Activated CD4-positive, alpha-beta T cell treated with anti-CD3 and anti-CD28 coated beads for 36 hours (primary cell): ENCODE measurements around the gene RPL14. TPM values are rescaled to one million over a fixed set of nuclear protein-coding genes. Genes with fewer than 3 reads are reported as not detected.

Experiments
- ATAC-seq: fragments of 200-7000 bp; cut with Tn5 transposase; one replicate; pipeline ENCODE4 v1.10.0; 2021; ENCODE audit warnings: mild to moderate bottlenecking, moderate library complexity
- CTCF ChIA-PET: fragments of 350-600 bp; sonication (Branson Sonifier 250); formaldehyde crosslinking; loops from one replicate; lab custom pipeline; 2021; ENCODE audit warnings: antibody characterized with exemption; lab: Charles Lee
- POLR2A ChIA-PET: fragments of 350-600 bp; sonication (Branson Sonifier 250); formaldehyde crosslinking; loops from one replicate; lab custom pipeline; 2021; ENCODE audit warnings: antibody characterized with exemption, inconsistent platforms; lab: Charles Lee
- DNase-seq: peaks from one replicate; pipeline ENCODE4 v3.0.0-alpha.2; 2020
- H3K27ac Mint-ChIP-seq: one replicate; pipeline ENCODE4 v1.8.0; 2021; ENCODE audit warnings: mixed read lengths
- H3K27me3 Mint-ChIP-seq: one replicate; pipeline ENCODE4 v1.8.0; 2021; ENCODE audit warnings: mixed read lengths
- H3K36me3 Mint-ChIP-seq: one replicate; pipeline ENCODE4 v1.8.0; 2021; ENCODE audit warnings: low read depth, mixed read lengths
- H3K4me1 Mint-ChIP-seq: one replicate; pipeline ENCODE4 v1.8.0; 2021; ENCODE audit warnings: mixed read lengths
- H3K4me3 Mint-ChIP-seq: one replicate; pipeline ENCODE4 v1.8.0; 2021; ENCODE audit warnings: mild to moderate bottlenecking, moderate library complexity, mixed read lengths
- H3K9me3 Mint-ChIP-seq: one replicate; pipeline ENCODE4 v1.8.0; 2021; ENCODE audit warnings: low read depth, mixed read lengths
- intact Hi-C, 2 experiments: fragments of 100-400 bp; cut with DNase I in 1 of 2; cut with micrococcal nuclease in 1 of 2; formaldehyde crosslinking; loops; one replicate each; pipeline versions ENCODE4 v1.14.2 to v1.15.1; 2022 to 2024; cut with DNase I, micrococcal nuclease
- total RNA-seq, 2 experiments: library from RNA; stranded (reverse); gene quantifications; one replicate each; pipeline ENCODE4 v1.2.3, GENCODE V29; 2021

Gene RPL14
- total RNA-seq, 2 experiments from 2014 or later, result 3,053 to 3,976 TPM

DNA sequence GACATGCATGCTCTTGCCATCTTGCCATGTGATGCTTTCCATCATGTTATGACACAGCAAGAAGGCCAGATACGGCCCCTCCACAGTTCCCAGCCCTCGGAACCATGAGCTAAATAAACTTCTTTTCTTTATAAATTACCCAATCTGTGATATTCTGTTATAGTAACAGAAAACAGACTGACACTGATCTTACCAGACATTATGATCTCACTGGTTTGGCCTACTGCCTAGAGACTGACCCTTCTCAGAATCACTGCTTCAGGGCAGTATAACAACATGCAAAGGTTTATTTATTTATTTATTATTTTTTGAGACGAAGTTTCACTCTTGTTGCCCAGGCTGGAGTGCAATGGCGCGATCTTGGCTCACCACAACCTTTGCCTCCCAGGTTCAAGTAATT, 33.8 kb downstream of the RPL14 start:
- peaks cover 20% of the 10 kb centered on the region for H3K9me3 Mint-ChIP-seq
- CTCF ChIA-PET, result interaction anchor here (0.5 to 0.8 kb wide), 3 partner anchors 9 to 155 kb away, joined by 3 read pairs; no protein-coding TSS in a partner anchor

DNA sequence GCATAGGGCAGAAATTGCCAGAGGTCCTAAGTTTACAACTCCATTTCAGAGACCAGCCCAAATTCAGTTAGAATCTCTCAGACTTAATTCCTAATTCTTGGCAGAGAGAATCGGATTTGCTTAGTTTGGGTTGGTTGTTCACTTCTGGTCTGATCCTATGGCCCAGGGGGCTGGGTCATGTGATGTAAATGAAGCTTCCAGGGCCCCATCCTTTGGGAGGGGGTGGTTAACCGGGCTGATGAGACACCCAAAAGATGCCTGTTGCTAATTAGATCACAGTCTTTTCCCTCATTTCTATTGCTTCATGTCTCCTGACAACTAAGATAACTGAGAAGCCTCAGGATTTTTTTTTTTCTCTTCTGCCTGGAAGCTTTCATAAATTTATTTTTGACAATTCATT, 37.6 kb downstream of the RPL14 start:
- DNase-seq (no peak), ATAC-seq (no peak)
- Mint-ChIP-seq H3K27ac (no peak overlapping the region), H3K36me3 (peaks cover 3% of the 10 kb centered on the region), H3K4me3 (no peak overlapping the region), H3K9me3 (no peaks in the 10 kb centered on the region), H3K27me3 (no peaks in the 10 kb centered on the region), H3K4me1 (no peaks in the 10 kb centered on the region)
- CTCF ChIA-PET, result interaction anchor here (2.5 kb wide), 1 partner anchor 13 kb away, joined by 12 read pairs; no protein-coding TSS in a partner anchor
- intact Hi-C loops, result no loop called here
- POLR2A ChIA-PET, result no interaction called here

More for the DNA sequence above, 33.8 kb downstream of the RPL14 start:
- POLR2A ChIA-PET, result no interaction called here
- no peaks in the 10 kb centered on the region for H3K4me1 Mint-ChIP-seq
- no peak overlapping the region for H3K4me3 Mint-ChIP-seq
- H3K27ac Mint-ChIP-seq, result no peak overlapping the region
- no peak for ATAC-seq
- peaks cover 28% of the 10 kb centered on the region for H3K36me3 Mint-ChIP-seq
- DNase-seq, result no peak
- intact Hi-C loops, result no loop called here
- no peaks in the 10 kb centered on the region for H3K27me3 Mint-ChIP-seq

DNA sequence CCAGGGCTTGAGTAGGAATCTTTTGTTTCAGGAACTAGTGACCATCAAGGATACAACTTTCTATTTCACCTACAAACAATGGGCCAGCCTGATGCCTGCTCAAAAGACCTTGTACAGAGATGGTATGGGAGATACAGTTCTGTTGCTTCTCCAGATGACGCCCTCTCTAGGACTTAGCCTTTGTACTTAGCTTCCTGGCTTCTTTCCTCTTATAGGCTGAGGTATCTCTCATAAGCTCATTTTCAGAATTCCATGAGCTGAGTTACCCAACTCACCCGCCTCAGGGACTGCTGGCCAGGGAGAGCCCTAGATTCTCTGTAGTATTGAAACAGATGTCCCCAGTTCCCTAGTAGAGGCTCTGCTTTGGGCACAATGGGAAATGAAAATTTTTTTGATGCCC, 40.1 kb downstream of the RPL14 start:
- CTCF ChIA-PET, result no interaction called here

DNA sequence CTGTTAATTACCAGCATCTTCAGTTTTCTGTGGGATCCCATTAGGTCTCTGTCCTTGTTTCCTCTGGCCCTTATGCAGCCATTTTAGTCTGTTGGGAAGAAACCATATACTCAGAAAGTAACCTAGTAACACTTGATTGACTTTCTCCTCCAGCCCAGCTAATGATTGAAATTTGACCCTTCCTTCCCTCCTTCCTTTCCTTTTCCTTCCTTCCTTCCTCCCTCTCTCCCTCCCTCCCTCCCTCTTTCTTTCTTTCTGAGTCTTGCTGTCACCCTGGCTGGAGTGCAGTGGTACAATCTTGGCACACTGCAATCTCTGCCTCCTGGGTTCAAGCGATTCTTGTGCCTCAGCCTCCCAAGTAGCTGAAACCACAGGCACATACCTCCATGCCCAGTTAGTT, 42.8 kb downstream of the RPL14 start:
- Mint-ChIP-seq H3K9me3 (no peaks in the 10 kb centered on the region), H3K4me3 (no peak overlapping the region), H3K27me3 (no peaks in the 10 kb centered on the region), H3K27ac (no peak overlapping the region), H3K4me1 (peaks cover 11% of the 10 kb centered on the region), H3K36me3 (no peaks in the 10 kb centered on the region)
- no peak for ATAC-seq
- POLR2A ChIA-PET, result interaction anchor here (0.6 kb wide), 1 partner anchor 42 kb away, joined by 3 read pairs; no protein-coding TSS in a partner anchor
- CTCF ChIA-PET, result no interaction called here
- intact Hi-C loops, result no loop called here
- no peak for DNase-seq

More for the DNA sequence above, 40.1 kb downstream of the RPL14 start:
- Mint-ChIP-seq H3K9me3 (no peaks in the 10 kb centered on the region), H3K27ac (no peak overlapping the region), H3K27me3 (no peaks in the 10 kb centered on the region), H3K36me3 (no peaks in the 10 kb centered on the region), H3K4me1 (no peaks in the 10 kb centered on the region), H3K4me3 (no peak overlapping the region)
- intact Hi-C loops, result no loop called here
- ATAC-seq (no peak), DNase-seq (no peak)
- POLR2A ChIA-PET, result no interaction called here

DNA sequence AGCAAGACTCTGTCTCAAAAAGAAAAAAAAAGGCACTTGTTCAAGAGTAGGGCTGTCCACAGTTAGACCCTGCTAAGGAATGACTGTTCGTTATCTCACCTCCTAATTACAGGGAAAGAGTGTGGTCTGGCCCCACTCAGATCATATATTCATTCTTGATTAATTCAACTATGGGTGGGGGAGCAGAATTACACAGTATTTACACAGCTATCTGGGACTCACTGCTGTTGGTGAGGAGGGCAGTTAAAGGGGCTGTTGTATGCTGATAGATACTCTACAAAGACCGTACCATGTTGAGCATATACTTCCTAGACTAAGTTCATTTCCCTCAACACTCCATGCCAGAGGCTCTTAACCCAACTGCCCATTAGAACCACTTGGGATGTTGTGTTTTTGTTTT, 44.9 kb downstream of the RPL14 start:
- Mint-ChIP-seq H3K4me3 (no peak overlapping the region), H3K36me3 (peaks cover 3% of the 10 kb centered on the region), H3K27ac (no peak overlapping the region), H3K27me3 (no peaks in the 10 kb centered on the region), H3K4me1 (peaks cover 27% of the 10 kb centered on the region), H3K9me3 (no peaks in the 10 kb centered on the region)
- POLR2A ChIA-PET, result no interaction called here
- CTCF ChIA-PET, result no interaction called here
- ATAC-seq, result no peak
- intact Hi-C loops, result no loop called here
- no peak for DNase-seq

DNA sequence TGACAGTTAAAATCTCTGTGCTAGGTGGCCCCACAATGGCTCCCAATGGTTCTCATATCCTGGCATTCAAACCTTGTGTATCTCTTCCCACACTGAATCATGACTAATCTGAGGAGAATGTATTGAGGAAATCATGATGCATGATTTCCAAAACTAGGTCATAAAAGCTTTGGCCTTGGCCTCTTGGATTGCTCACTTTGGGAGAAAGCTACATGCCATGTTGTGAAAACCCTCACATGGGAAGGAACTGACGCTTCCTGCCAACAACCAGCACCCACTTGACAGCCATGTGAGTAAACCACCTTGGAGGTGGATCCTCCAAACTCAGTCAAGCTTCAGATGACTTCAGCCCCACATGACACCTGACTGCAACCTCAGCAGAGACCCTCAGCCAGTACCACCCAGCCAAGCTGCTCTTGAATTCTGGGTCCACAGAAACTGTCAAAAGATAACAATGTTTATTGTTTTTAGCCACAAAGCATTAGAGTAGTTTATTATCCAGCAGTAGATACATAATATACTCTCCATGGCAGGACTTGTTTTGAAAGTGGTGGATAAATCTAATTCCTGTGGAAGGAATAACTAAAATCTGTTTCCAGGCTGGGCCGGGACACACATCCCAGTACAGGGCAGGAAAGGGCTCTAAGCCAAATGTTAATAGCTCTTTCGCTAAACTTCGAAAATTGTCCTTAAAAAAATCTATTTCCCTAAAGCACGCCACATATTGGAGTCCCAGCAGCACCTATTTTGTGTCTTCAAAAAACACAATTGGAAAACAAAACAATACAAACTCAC, 47.7 kb downstream of the RPL14 start:
- peak overlapping the region; percentile 92 for H3K27ac Mint-ChIP-seq
- no peaks in the 10 kb centered on the region for H3K9me3 Mint-ChIP-seq
- intact Hi-C loops, result loop anchor here in 1 of 2 experiments (2.0 kb wide), 1 partner anchor 28 kb away; the partner anchor contains the start of gene ZNF619
- peaks cover 10% of the 10 kb centered on the region for H3K36me3 Mint-ChIP-seq
- ATAC-seq (peak; percentile 62), DNase-seq (peak; percentile 28)
- ChIA-PET POLR2A (interaction anchor here (0.5 kb wide), 1 partner anchor 36 kb away, joined by 3 read pairs; no protein-coding TSS in a partner anchor), CTCF (interaction anchor here (1.0 to 1.9 kb wide), 4 partner anchors 14 to 75 kb away, joined by 3 to 5 read pairs (median 4); no protein-coding TSS in a partner anchor)
- peak overlapping the region; percentile 86 for H3K4me3 Mint-ChIP-seq
- H3K4me1 Mint-ChIP-seq, result peaks cover 29% of the 10 kb centered on the region
- H3K27me3 Mint-ChIP-seq, result no peaks in the 10 kb centered on the region

DNA sequence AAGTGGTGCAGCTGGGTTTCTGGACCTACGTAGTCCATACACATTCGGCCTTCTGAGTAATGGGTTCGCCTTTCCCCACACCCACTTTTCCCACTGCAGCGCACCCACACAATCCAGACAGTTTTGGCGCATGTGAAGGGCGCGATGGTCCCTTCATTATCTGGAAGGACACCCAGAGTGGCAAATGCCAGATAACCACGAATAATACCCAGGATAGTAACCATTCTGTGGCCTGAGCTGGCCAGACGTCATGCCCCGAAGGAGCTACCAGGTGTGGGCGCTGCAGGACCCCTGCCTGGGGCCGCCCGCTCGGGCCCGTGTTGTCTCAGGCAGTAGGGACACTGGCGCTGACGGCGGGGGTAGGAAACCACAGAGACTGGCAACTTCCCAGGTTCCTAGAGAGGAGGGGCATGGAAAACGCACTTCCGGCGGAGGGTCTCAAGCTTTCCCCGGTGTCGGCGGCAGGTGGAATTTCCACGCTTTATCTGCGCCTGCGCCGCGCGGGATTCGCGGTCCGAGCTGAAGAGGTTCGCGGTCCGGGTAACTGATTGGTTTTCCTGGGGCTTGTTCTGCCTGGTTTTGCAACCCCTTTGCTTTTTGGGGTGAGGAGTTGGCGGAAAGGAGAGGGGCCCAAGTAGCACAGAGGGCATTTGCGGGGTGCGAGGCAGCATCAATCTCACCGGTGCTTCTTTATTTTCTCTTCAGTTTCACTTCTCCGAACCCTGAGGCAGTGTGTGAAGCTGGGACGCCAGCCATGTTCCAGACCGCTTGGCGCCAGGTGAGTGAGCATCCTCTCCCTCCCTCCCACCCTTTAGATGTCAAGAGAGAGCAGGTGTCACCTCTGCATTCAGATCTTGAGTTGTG, 48.7 kb downstream of the RPL14 start, which contains the start of gene ZNF620:
TSS of gene ZNF620 (plus strand) at position 441 of the 864 bp plus-strand sequence. CDS start at position 755, 314 bp downstream.
- Mint-ChIP-seq H3K4me3 (peak within 1 kb of the TSS; percentile 86), H3K27ac (peak within 1 kb of the TSS; percentile 92), H3K4me1 (peaks cover 29% of the 10 kb centered on the region), H3K36me3 (peaks cover 17% of the 10 kb centered on the region), H3K27me3 (no peaks in the 10 kb centered on the region), H3K9me3 (no peaks in the 10 kb centered on the region)
- ChIA-PET CTCF (interaction anchor here (0.5 to 1.9 kb wide), 5 partner anchors 9 to 913 kb away, joined by 3 to 5 read pairs (median 4); partner anchors contain the start of gene ZNF619), POLR2A (interaction anchor here (0.7 kb wide), 1 partner anchor 22 kb away, joined by 3 read pairs; no protein-coding TSS in a partner anchor)
- ATAC-seq (peak; percentile 67), DNase-seq (peak; percentile 59)
- intact Hi-C loops, result loop anchor here (1.0 to 2.0 kb wide), 4 partner anchors 18 to 49 kb away; partner anchors contain the start of genes ZNF621 (in 2 of the 2), RPL14 (in 1 of the 2) and ZNF619 (in 1 of the 2)

DNA sequence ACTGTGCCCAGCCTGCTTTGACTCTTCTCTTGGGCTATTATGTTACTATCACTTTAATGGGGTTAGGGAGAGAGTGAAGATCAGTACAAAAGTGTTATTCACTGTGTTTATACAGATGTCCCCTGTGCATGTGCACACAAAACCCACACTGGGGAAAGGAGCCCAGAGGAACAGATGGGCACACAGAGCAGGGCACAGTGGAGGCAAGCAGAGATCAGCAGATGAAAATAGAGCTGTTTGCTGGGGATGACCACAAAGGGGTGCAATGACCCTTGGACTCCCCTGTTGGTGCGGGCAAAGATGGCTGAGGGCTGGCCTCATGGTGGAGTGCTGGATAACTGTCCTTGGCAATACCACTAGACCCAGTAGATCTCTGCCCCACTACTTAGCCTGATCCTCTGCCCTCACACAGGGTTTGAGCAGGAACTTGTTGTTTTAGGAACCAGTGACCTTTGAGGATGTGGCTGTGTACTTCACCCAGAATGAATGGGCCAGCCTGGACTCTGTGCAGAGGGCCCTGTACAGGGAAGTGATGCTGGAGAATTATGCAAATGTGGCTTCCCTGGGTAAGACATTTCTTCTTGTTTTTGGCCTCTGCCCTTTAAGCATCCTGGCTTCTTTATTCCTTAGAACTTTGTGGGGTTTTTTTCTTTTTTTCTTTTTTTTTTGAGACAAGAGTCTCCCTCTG, 54.0 kb downstream of the RPL14 start:
- DNase-seq, result no peak
- Mint-ChIP-seq H3K36me3 (peaks cover 34% of the 10 kb centered on the region), H3K4me3 (no peak overlapping the region), H3K9me3 (no peaks in the 10 kb centered on the region), H3K27me3 (no peaks in the 10 kb centered on the region), H3K4me1 (peaks cover 6% of the 10 kb centered on the region), H3K27ac (no peak overlapping the region)
- no peak for ATAC-seq
- CTCF ChIA-PET, result no interaction called here
- POLR2A ChIA-PET, result interaction anchor here (0.6 kb wide), 1 partner anchor 81 kb away, joined by 4 read pairs; no protein-coding TSS in a partner anchor
- intact Hi-C loops, result no loop called here

DNA sequence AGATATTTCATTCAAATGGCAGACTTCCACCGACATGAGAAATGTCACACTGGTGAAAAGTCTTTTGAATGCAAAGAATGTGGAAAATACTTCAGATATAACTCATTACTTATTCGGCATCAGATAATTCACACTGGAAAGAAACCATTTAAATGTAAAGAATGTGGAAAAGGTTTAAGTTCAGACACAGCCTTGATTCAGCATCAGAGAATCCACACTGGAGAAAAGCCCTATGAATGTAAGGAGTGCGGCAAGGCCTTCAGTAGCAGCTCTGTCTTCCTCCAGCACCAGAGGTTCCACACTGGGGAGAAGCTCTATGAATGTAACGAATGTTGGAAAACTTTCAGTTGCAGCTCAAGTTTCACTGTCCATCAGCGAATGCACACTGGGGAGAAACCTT, 59.1 kb downstream of the RPL14 start:
- intact Hi-C loops, result no loop called here
- ChIA-PET CTCF (no interaction called here), POLR2A (no interaction called here)
- Mint-ChIP-seq H3K4me1 (no peaks in the 10 kb centered on the region), H3K9me3 (peaks cover 3% of the 10 kb centered on the region), H3K36me3 (peaks cover 17% of the 10 kb centered on the region), H3K4me3 (no peak overlapping the region), H3K27ac (no peak overlapping the region), H3K27me3 (no peaks in the 10 kb centered on the region)
- no peak for ATAC-seq
- no peak for DNase-seq

DNA sequence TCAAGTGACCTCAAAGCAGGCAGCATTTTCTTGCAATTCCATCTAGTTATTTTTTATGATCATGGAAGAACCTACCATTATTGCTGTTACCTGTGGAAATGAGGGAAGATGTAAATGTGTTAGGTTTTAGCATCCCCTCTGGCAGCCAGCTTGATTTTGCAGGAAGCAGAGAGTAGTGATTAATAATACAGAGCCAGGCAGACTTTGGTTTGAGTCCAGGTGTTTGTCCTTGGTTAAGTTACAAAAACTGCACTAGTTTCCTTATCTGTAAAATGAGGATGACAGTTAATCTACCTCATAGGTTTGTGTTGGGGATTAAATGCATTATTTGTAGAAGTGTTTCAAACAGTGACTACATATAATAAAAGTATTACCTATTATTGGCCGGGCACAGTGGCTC, 60.9 kb downstream of the RPL14 start:
- DNase-seq, result no peak
- Mint-ChIP-seq H3K4me3 (no peak overlapping the region), H3K4me1 (no peaks in the 10 kb centered on the region), H3K9me3 (peaks cover 3% of the 10 kb centered on the region), H3K36me3 (peaks cover 13% of the 10 kb centered on the region), H3K27me3 (no peaks in the 10 kb centered on the region), H3K27ac (no peak overlapping the region)
- CTCF ChIA-PET, result no interaction called here
- ATAC-seq, result no peak
- POLR2A ChIA-PET, result no interaction called here
- intact Hi-C loops, result no loop called here
